MG63 (cell line): ENCODE measurements around the gene ANKRD42. TPM values are rescaled to one million over a fixed set of nuclear protein-coding genes. Genes with fewer than 3 reads are reported as not detected.

Experiments used
- DNase-seq: peaks from one replicate; pipeline ENCODE4 v3.0.0-alpha.2; 2020
- H3K27me3 ChIP-seq: fragments of 250-450 bp; sonication (Bioruptor Pico); 2 replicates; pipeline ENCODE4 v1.5.1; 2020; ENCODE audit warnings: mild to moderate bottlenecking, moderate library complexity
- H3K36me3 ChIP-seq: fragments of 250-450 bp; sonication (Bioruptor Pico); 2 replicates; pipeline ENCODE4 v1.5.1; 2020; ENCODE audit warnings: mild to moderate bottlenecking, moderate library complexity
- H3K4me3 ChIP-seq: fragments of 250-450 bp; sonication (Bioruptor Pico); 2 replicates; pipeline ENCODE4 v1.5.1; 2020; ENCODE audit warnings: mild to moderate bottlenecking, moderate library complexity
- H3K9me3 ChIP-seq: fragments of 250-450 bp; sonication (Bioruptor Pico); 2 replicates; pipeline ENCODE4 v1.5.1; 2020; ENCODE audit warnings: mild to moderate bottlenecking, moderate library complexity
- total RNA-seq: library from RNA; depleted of rRNA; stranded (reverse); fragments of >200 nt; shearing (Covaris generic); gene quantifications from 2 replicates; pipeline ENCODE4 v1.2.3, GENCODE V29; 2014; ENCODE audit warnings: low replicate concordance

The ANKRD42 gene
- total RNA-seq, 1 experiment from 2014 or later = 6.1 TPM

DNA sequence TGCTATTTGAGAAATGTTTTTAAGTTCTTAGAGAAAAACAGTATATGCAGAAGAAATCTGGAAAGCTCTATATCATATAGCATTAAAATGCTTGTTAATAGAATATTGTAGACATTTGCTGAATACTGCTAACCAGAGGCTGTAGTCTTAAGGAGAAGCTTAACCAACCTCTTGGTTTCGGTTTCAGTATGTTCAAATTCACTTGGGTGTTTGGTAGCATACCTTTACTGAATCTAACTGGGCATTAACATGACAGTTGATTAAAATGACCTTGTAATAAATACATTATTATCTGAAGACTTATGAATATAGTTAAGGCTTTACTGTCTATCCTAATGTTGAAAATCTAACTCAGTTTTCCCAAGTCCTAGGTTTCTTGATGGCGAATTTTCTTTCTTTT, 31.1 kb upstream of the ANKRD42 start:
- no peaks in the 10 kb centered on the region for H3K9me3 ChIP-seq
- H3K4me3 ChIP-seq = no peak overlapping the region
- no peak for DNase-seq

DNA sequence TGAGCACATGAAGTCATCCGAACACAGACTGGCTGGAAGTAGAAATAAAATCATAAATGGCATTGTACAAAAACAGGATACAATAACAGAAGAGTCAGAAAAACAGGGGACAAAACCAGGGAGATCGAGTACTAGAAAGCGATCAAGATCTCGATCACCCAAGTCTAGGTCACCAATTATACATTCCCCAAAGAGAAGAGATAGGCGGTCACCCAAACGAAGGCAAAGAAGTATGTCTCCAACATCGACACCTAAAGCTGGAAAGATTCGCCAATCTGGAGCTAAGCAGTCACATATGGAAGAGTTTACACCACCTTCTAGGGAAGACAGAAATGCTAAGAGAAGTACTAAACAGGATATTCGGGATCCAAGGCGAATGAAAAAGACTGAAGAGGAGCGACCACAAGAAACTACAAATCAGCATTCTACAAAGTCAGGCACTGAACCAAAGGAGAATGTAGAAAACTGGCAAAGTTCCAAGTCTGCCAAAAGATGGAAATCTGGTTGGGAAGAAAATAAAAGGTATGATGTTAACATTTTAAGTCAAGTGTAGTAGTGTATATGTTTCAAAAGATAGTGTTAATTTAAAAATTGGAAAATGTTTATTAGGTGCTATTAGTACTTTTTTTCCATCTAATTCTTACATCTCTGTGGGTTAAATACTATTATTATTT, 27.2 kb upstream of the ANKRD42 start:
- no peaks in the 10 kb centered on the region for H3K9me3 ChIP-seq
- no peaks in the 10 kb centered on the region for H3K27me3 ChIP-seq
- DNase-seq = no peak
- peaks cover 96% of the 10 kb centered on the region for H3K36me3 ChIP-seq
- no peak overlapping the region for H3K4me3 ChIP-seq

More for the DNA sequence above, 31.1 kb upstream of the ANKRD42 start:
- peaks cover 89% of the 10 kb centered on the region for H3K36me3 ChIP-seq
- H3K27me3 ChIP-seq = no peaks in the 10 kb centered on the region

DNA sequence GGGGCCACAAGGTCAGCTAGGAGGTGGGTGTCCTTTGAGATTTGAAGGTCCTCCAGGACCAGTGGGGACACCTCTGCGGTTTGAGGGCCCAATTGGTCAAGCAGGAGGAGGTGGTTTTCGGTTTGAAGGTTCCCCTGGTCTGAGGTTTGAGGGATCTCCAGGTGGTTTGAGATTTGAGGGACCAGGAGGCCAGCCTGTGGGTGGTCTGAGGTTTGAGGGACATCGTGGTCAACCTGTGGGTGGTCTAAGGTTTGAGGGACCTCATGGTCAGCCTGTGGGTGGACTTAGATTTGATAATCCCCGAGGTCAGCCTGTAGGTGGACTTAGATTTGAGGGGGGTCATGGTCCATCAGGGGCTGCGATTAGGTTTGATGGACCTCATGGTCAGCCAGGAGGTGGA, 24.8 kb upstream of the ANKRD42 start:
- Histone ChIP-seq H3K9me3 (no peaks in the 10 kb centered on the region), H3K36me3 (peaks cover 96% of the 10 kb centered on the region), H3K27me3 (no peaks in the 10 kb centered on the region), H3K4me3 (no peak overlapping the region)
- no peak for DNase-seq

DNA sequence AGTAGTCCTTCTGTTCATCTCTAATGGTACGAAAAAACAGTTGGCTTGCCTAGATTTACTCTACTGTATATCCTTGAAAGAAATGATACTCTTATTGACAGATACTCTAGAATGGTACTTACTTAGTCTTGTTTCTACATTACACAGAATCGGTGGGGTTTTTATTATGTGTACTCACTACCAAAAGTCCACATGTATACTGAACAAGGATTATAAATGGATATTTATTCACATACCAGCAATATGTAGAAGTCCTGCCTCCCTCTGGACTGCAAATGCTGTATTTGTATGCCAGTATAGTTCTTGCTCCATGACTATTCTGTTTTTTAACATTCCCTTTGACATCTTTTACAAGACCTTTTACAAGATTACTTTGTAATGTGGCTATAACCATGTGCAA, 22.6 kb upstream of the ANKRD42 start:
- DNase-seq = no peak
- Histone ChIP-seq H3K36me3 (peaks cover 95% of the 10 kb centered on the region), H3K4me3 (no peak overlapping the region)

DNA sequence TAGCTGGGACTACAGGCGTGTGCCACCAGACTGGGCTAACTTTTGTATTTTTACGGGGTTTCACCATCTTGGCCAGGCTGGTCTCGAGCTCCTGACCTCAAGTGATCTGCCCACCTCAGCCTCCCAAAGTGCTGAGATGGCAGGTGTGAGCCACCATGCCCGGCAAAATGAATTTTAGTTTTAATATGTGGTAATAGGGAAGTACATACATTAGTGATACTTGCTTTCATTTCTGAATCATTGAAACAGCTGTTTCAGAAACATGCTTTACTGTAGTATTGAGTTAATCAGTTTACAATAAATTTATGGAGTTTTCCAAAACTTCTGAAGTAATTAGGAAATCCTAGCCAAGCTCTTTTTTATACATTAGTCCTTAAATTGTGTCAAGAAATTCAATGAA, 21.0 kb upstream of the ANKRD42 start:
- no peak for DNase-seq

More for the DNA sequence above, 22.6 kb upstream of the ANKRD42 start:
- H3K9me3 ChIP-seq = no peaks in the 10 kb centered on the region
- no peaks in the 10 kb centered on the region for H3K27me3 ChIP-seq

DNA sequence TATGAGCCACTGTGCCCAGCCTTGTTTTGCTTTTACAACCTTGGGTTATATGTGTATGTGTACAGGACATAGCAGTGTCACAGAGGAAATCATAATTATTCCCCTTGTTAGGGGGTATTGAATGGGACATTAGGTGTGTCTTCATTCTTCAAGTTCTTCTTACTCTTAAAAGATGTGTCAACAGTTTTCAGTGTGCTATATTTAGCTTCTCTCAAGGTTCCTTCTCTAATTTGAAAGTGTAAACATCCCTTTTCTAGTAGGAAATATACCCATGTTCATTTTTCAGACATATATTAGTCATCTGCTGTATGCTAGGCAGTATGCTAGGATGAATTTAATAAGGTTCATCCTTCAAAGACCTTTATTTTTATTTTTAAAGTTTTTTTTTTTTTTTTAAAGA, 19.5 kb upstream of the ANKRD42 start:
- Histone ChIP-seq H3K4me3 (no peak overlapping the region), H3K27me3 (no peaks in the 10 kb centered on the region), H3K9me3 (no peaks in the 10 kb centered on the region), H3K36me3 (peaks cover 90% of the 10 kb centered on the region)
- no peak for DNase-seq

More for the DNA sequence above, 21.0 kb upstream of the ANKRD42 start:
- Histone ChIP-seq H3K9me3 (no peaks in the 10 kb centered on the region), H3K4me3 (no peak overlapping the region), H3K36me3 (peaks cover 92% of the 10 kb centered on the region), H3K27me3 (no peaks in the 10 kb centered on the region)

DNA sequence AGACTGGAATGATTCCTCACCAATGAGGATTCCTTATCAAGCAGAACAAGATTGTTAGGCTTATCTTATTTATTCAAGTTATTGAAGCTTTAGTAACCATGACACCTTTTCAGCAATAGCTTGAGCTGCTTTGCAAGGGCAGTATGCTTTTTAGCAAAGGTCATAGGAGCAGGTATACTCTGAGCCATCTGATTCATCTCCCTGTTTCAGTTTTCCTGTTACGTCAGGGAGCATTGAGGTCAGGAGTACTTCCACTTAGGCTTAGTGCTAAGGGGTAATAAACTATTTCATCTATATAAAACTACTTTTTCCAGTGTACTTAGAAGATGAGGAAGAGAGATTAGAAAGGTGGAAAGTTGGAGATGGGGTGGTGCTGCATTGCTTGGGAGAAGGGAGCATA, 17.7 kb upstream of the ANKRD42 start:
- H3K36me3 ChIP-seq = peaks cover 88% of the 10 kb centered on the region
- DNase-seq = no peak
- no peaks in the 10 kb centered on the region for H3K27me3 ChIP-seq
- H3K9me3 ChIP-seq = no peaks in the 10 kb centered on the region
- no peak overlapping the region for H3K4me3 ChIP-seq

DNA sequence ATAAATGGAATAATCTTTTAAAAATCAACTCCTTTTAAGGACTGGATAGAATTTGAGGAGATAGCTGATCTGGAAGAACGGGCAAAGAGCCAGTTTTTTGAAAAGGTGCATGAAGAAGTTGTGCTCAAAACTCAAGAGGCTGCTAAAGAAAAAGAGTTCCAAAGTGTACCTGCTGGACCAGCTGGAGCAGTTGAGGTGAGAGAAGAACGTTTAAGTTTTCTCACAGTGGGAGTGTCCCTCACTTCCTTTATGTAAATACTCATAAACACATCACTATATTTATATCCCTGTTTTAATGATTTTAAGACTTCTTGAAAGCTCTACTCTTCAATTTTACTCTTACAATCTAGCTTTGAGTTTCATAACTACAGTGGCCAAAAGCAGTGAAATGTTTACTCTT, 11.7 kb upstream of the ANKRD42 start:
- H3K4me3 ChIP-seq = no peak overlapping the region
- H3K27me3 ChIP-seq = no peaks in the 10 kb centered on the region
- no peaks in the 10 kb centered on the region for H3K9me3 ChIP-seq
- no peak for DNase-seq
- peaks cover 87% of the 10 kb centered on the region for H3K36me3 ChIP-seq

DNA sequence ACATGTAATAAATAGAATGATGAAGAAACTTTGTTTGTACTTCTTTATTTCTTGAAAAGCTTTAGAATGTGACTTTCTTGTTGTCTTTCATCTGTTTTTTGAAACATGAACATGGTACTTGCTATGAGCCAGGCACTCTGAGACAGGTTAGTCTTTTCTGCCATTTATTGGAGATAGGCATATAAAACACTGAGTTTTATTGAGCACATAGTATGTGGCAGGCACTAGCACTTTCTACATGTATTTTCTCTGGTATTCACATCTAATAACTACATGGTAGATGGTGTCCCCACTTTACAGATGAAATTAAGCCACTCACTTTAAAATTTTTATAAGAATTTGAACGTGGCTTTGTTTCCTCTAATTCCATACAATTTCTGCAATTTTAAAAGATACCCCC, 7.7 kb upstream of the ANKRD42 start:
- DNase-seq = no peak
- H3K9me3 ChIP-seq = no peaks in the 10 kb centered on the region
- H3K27me3 ChIP-seq = no peaks in the 10 kb centered on the region
- peaks cover 73% of the 10 kb centered on the region for H3K36me3 ChIP-seq
- H3K4me3 ChIP-seq = no peak overlapping the region

DNA sequence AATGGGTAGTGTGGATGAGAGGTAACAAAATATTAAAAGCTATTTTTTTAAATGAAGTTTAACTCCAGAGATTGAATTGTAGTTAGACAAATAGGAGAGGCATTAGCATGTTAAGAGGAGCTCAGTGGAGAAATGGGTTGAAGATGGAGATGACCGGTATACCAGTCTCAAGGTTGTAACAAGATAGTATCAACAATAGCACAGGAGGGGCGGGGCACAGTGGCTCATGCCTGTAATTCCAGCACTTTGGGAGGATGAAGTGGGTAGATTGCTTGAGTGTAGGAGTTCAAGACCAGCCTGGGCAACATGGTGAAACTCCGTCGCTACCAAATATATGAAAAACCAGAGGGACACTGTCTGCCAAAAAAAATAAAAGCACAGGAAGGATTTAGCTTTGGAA, 6.0 kb upstream of the ANKRD42 start:
- Histone ChIP-seq H3K27me3 (no peaks in the 10 kb centered on the region), H3K36me3 (peaks cover 76% of the 10 kb centered on the region), H3K4me3 (no peak overlapping the region), H3K9me3 (no peaks in the 10 kb centered on the region)
- no peak for DNase-seq

DNA sequence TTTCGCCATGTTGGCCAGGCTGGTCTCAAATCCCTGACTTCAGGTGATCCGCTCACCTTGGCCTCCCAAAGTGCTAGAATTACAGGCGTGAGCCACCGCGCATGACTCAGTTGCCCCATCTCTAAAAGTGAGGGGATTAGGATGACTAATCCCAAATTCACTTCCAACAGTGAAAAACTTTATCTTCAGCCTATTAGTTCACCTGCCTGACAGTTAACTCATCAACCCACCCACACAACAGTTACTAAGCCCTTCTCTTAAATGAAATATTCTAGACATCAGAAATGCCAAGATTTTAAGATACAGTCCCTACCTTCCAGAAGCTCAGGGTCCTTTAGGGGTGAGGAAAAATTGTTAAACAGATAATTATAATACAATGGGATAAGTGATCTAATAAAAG, 2.0 kb upstream of the ANKRD42 start:
- H3K36me3 ChIP-seq = peaks cover 43% of the 10 kb centered on the region
- H3K27me3 ChIP-seq = no peaks in the 10 kb centered on the region
- no peaks in the 10 kb centered on the region for H3K9me3 ChIP-seq
- DNase-seq = no peak
- no peak overlapping the region for H3K4me3 ChIP-seq

DNA sequence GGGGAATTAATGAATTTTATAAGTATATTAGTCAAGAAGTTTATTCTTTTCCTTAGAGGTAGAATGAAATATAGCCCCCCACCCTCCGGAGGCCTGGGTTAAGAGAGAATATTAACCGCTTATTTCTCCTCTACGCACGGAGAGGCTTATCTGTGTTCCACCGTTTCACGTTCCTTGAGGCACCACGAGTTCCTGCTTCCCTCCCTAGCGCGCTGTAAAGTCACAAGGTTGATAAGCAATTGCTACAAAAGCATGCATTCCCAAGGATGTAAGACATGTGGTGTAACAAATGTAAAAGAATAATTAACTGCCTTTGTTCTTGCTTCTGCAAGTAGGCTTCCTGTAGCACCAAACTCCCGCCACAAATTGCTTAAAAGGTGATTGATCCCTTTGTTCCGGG, 1.5 kb upstream of the ANKRD42 start:
- Histone ChIP-seq H3K27me3 (no peaks in the 10 kb centered on the region), H3K4me3 (no peak overlapping the region; the same call in 1 of the 2 replicates)
- no peak for DNase-seq

DNA sequence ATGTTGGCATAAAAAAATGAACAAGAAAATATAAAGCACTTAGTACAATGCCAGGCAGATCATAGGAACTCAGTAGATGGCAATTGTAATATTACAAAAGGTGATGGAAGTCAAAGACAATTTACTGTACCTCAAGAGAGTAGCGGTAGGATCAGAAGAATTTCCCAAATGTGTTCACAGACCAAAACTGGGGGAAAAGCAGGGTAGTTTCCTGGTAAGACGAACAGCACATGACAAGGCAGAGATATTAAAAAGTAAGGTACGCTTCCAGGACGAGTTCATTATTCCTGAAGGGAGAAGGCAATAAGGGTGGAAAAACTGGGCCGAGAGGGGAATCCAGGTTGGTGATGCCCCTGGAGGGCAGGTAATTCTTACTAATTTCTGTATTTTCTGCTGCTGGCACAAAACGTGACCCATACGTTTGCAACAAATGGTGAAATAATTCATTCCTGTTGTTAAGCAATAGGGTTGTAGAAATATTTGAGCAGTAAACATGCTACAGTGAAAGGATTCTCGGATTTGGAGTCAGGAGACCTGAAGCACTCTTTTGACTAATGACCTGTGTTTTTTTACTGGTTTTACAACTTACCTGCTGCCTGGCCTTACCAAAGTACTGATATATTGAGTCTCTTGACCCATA, 786 bp upstream of the ANKRD42 start:
- DNase-seq = no peak
- peak overlapping the region; percentile 83 for H3K4me3 ChIP-seq
- H3K9me3 ChIP-seq = no peaks in the 10 kb centered on the region
- peaks cover 32% of the 10 kb centered on the region for H3K36me3 ChIP-seq
- no peaks in the 10 kb centered on the region for H3K27me3 ChIP-seq

More for the DNA sequence above, 1.5 kb upstream of the ANKRD42 start:
- Histone ChIP-seq H3K36me3 (peaks cover 38% of the 10 kb centered on the region), H3K9me3 (no peaks in the 10 kb centered on the region)

DNA sequence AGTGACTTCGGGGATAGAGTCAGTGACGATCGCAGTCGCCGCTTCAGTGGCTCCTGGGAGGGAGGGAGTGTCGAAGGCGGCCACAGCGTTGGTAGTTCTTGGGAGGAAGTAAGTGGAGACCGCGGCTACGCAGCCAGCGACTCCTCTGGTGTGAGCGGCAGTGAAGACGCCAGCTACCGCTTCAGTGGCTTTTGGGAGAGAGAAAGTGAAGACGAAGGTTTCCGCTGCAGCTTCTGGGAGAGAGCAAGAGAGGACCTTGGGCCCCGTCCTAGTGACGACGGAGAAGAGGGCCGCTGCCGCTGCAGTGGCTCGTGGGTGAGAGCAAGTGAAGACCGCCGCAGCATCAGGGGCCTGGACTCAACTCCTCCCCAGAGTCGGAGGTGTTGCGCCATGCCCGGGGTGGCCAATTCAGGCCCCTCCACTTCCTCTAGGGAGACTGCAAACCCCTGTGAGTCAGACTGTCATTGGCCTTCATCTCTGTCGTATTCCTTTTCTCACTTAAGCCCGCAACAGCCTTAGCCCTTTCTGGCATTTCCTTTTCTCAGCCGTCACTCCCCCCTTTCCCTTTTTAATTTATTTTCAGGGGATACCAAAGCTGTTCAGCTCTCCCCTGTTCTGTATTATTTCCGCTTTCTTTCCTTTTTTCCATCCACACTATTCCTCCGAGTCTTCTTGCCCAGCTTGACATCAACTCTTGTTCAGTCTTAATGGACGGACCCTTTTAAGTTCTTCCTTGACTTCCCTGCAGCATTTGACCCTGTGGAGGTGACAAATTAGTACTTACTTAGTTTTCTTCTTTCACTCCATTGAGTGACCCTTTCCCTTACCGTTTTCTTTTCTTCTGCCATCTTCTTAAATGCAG, 1.0 kb downstream of the ANKRD42 start:
- no peaks in the 10 kb centered on the region for H3K27me3 ChIP-seq
- peak overlapping the region; percentile 83 for H3K4me3 ChIP-seq

DNA sequence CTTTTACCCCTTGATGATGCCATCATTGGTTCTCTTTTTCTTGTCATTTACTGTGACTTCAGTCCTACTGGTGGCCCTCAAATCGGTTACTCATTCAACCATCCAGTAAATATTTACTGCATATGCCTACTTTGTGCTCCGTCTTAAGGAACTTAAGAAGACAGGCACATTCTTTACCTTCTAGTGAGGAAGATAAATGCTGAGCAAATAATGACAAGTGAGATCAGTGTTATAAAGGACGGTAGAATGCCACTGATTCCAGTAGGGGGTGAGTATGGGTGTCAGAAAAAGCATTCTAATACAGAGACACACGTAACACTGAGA, 1.6 kb downstream of the ANKRD42 start:
- Histone ChIP-seq H3K4me3 (peak overlapping the region; percentile 83), H3K36me3 (peaks cover 34% of the 10 kb centered on the region), H3K27me3 (no peaks in the 10 kb centered on the region), H3K9me3 (no peaks in the 10 kb centered on the region)
- no peak for DNase-seq

More for the DNA sequence above, 1.0 kb downstream of the ANKRD42 start:
- Histone ChIP-seq H3K9me3 (no peaks in the 10 kb centered on the region), H3K36me3 (peaks cover 30% of the 10 kb centered on the region)
- peak; percentile 66 for DNase-seq

DNA sequence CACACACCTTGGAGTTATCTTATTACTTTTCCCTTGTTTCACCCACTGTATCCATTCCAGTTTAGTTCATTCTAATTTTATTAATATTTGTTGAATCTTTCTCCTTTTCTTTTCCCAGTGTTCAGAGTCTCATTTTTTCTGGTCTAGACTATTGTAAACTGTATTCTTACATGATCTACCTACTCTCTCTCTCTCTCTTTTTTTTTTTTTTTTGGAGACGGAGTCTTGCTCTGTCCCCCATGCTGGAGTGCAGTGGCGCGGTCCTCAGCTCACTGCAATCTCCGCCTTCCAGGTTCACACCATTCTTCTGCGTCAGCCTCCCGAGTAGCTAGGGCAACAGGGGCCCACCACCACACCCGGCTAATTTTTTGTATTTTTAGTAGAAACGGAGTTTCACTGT, 2.1 kb downstream of the ANKRD42 start:
- Histone ChIP-seq H3K36me3 (peaks cover 33% of the 10 kb centered on the region), H3K4me3 (peak overlapping the region; percentile 83; the same call in 1 of the 2 replicates), H3K27me3 (no peaks in the 10 kb centered on the region), H3K9me3 (no peaks in the 10 kb centered on the region)
- no peak for DNase-seq

DNA sequence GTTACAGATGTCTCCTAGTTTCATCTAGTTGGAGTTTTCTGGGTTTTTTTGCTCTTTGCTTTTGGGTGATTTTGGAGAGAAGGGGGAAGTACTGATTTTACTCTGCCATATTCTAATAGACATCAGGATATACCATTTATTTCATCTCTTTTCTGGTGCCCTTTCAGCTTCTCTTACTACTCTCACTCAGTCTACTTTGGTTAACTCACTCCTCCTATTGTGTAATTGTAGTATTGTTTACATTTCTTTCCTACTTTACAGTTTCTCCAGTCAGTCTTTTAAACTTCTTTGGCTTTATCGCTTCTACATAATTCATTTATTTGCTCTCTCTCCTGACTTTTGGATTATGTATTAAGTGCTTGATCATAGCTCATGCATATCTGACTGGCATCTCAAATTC, 6.5 kb downstream of the ANKRD42 start:
- no peak overlapping the region for H3K4me3 ChIP-seq
- H3K36me3 ChIP-seq = peaks cover 24% of the 10 kb centered on the region
- no peak for DNase-seq
- no peaks in the 10 kb centered on the region for H3K9me3 ChIP-seq
- H3K27me3 ChIP-seq = no peaks in the 10 kb centered on the region
